Smooth muscle cell (in vitro differentiated cells): ENCODE results near the gene HIVEP1. TPM values are rescaled to one million over a fixed set of nuclear protein-coding genes. Genes with fewer than 3 reads are reported as not detected.

ENCODE experiments used
- DNase-seq: peaks from one replicate; lab custom pipeline; 2025; ENCODE audit not compliant: unreplicated experiment; lab: John Stamatoyannopoulos, UW
- H2AFZ ChIP-seq: fragments of 200-600 bp; sonication (generic); 2 replicates; pipeline ENCODE4 v1.6.0; 2016; ENCODE audit warnings: antibody characterized with exemption, low read depth, mild to moderate bottlenecking
- H3F3A ChIP-seq: fragments of 200-600 bp; sonication (generic); 2 replicates; pipeline ENCODE4 v1.6.0; 2017; ENCODE audit warnings: antibody characterized with exemption, low read depth
- H3K27ac ChIP-seq: fragments of 200-600 bp; sonication (generic); 2 replicates; pipeline ENCODE4 v1.5.1; 2016; ENCODE audit warnings: low read depth, mild to moderate bottlenecking
- H3K27me3 ChIP-seq: fragments of 200-600 bp; sonication (generic); 2 replicates; pipeline ENCODE4 v1.6.1; 2016; ENCODE audit warnings: low read depth, mild to moderate bottlenecking
- H3K36me3 ChIP-seq: fragments of 200-600 bp; sonication (generic); 2 replicates; pipeline ENCODE4 v1.5.1; 2016; ENCODE audit warnings: low read depth
- H3K4me1 ChIP-seq: fragments of 200-600 bp; sonication (generic); 2 replicates; pipeline ENCODE4 v1.5.1; 2016; ENCODE audit warnings: low read depth
- H3K4me2 ChIP-seq: fragments of 200-600 bp; sonication (generic); 2 replicates; pipeline ENCODE4 v1.6.0; 2016; ENCODE audit warnings: mild to moderate bottlenecking
- H3K4me3 ChIP-seq: fragments of 200-600 bp; sonication (generic); 2 replicates; pipeline ENCODE4 v1.5.1; 2016; ENCODE audit warnings: mild to moderate bottlenecking
- H3K79me2 ChIP-seq: fragments of 200-600 bp; sonication (generic); 2 replicates; pipeline ENCODE4 v1.6.0; 2016; ENCODE audit warnings: low read depth, mild to moderate bottlenecking
- H3K9ac ChIP-seq: fragments of 200-600 bp; sonication (generic); 2 replicates; pipeline ENCODE4 v1.6.0; 2016; ENCODE audit warnings: low read depth
- H3K9me3 ChIP-seq: fragments of 200-600 bp; sonication (generic); replicated peaks from 2 replicates; pipeline ENCODE4 v1.5.1; 2016; ENCODE audit warnings: low read depth
- H4K20me1 ChIP-seq: fragments of 200-600 bp; sonication (generic); 2 replicates; pipeline ENCODE4 v1.6.0; 2016; ENCODE audit warnings: low read depth
- CTCF ChIP-seq: fragments of 200-600 bp; sonication (generic); IDR thresholded peaks from 2 replicates; pipeline ENCODE4 v1.5.1; 2017; ENCODE audit warnings: borderline replicate concordance, mild to moderate bottlenecking, antibody characterized with exemption; ENCODE audit not compliant: insufficient read depth, poor library complexity, severe bottlenecking
- WGBS: methylation state at CpG from one replicate; pipeline ENCODE4 v1.1.7; 2016; ENCODE audit warnings: low lambda C conversion rate; 5-methylcytosine and 5-hydroxymethylcytosine counted together
- polyA plus RNA-seq: library from polyadenylated mRNA; unstranded; fragments of >200 nt; fragmentation: Nextera tagmentation; extraction: Ambion mirVana; gene quantifications from 2 replicates; pipeline ENCODE4 v1.2.1, GENCODE V29; 2016
- total RNA-seq: library from RNA; depleted of rRNA; stranded (reverse); fragments of >200 nt; gene quantifications from 2 replicates; pipeline ENCODE4 v1.2.3, GENCODE V29; 2014

The HIVEP1 gene
- total and polyA plus RNA-seq, 2 experiments from 2014 or later = 6.8 to 58.8 TPM

- no peak for TF ChIP-seq CTCF
- no peaks in the 10 kb centered on the region for H3K79me2 ChIP-seq
- no peaks in the 10 kb centered on the region for H3K27me3 ChIP-seq
- no peak overlapping the region for H3K9ac ChIP-seq
- H2AFZ ChIP-seq = no peak overlapping the region
- no peaks in the 10 kb centered on the region for H3K9me3 ChIP-seq
- no peaks in the 10 kb centered on the region for H3F3A ChIP-seq
- H4K20me1 ChIP-seq = no peaks in the 10 kb centered on the region
- H3K4me2 ChIP-seq = no peak overlapping the region
- no peak overlapping the region for H3K4me3 ChIP-seq
- no peak for DNase-seq
- 73% methylated on average over 4 of the region's 4 CpGs for WGBS
- H3K4me1 ChIP-seq = no peaks in the 10 kb centered on the region
- H3K36me3 ChIP-seq = no peaks in the 10 kb centered on the region
- no peak overlapping the region for H3K27ac ChIP-seq
These were observed 174.4 kb downstream of the HIVEP1 start for GRCh38 chr6:12186528-12186927.

GRCh38 chr6:12189150-12189549 lies 177.0 kb downstream of the HIVEP1 start:
- Histone ChIP-seq H3K27me3 (no peaks in the 10 kb centered on the region), H3K4me1 (no peaks in the 10 kb centered on the region), H3F3A (no peaks in the 10 kb centered on the region), H3K9me3 (no peaks in the 10 kb centered on the region), H3K4me3 (no peak overlapping the region), H3K9ac (no peak overlapping the region), H3K27ac (no peak overlapping the region), H4K20me1 (no peaks in the 10 kb centered on the region), H3K79me2 (no peaks in the 10 kb centered on the region), H3K36me3 (no peaks in the 10 kb centered on the region), H3K4me2 (no peak overlapping the region), H2AFZ (no peak overlapping the region)
- no peak for TF ChIP-seq CTCF
- no peak for DNase-seq

- Histone ChIP-seq H3K27ac (no peak overlapping the region), H3K4me2 (no peak overlapping the region), H3K4me1 (no peaks in the 10 kb centered on the region), H2AFZ (no peak overlapping the region), H3K36me3 (no peaks in the 10 kb centered on the region), H3K27me3 (no peaks in the 10 kb centered on the region), H3K9me3 (no peaks in the 10 kb centered on the region), H3K9ac (no peak overlapping the region), H3K79me2 (no peaks in the 10 kb centered on the region), H4K20me1 (no peaks in the 10 kb centered on the region), H3K4me3 (no peak overlapping the region), H3F3A (no peaks in the 10 kb centered on the region)
- DNase-seq = no peak
- no peak for TF ChIP-seq CTCF
These were observed 177.5 kb downstream of the HIVEP1 start for GRCh38 chr6:12189661-12190060.

- Histone ChIP-seq H3K27me3 (no peaks in the 10 kb centered on the region), H3K4me2 (no peak overlapping the region), H3K4me3 (no peak overlapping the region), H4K20me1 (no peaks in the 10 kb centered on the region), H3K9me3 (no peaks in the 10 kb centered on the region), H3K27ac (no peak overlapping the region), H2AFZ (no peak overlapping the region), H3K36me3 (no peaks in the 10 kb centered on the region), H3K9ac (no peak overlapping the region), H3K79me2 (no peaks in the 10 kb centered on the region), H3F3A (no peaks in the 10 kb centered on the region), H3K4me1 (no peaks in the 10 kb centered on the region)
- 88% methylated on average over 7 of the region's 7 CpGs for WGBS
- no peak for DNase-seq
- TF ChIP-seq CTCF = no peak
These were observed 178.1 kb downstream of the HIVEP1 start for GRCh38 chr6:12190252-12190651.
